Fibroblast of skin of right quadriceps (primary cell): ENCODE measurements around the gene HTR1D.

ENCODE experiments used
- DNase-seq: peaks from one replicate; pipeline ENCODE4 v3.0.0-alpha.2; 2013

The HTR1D gene

DNA sequence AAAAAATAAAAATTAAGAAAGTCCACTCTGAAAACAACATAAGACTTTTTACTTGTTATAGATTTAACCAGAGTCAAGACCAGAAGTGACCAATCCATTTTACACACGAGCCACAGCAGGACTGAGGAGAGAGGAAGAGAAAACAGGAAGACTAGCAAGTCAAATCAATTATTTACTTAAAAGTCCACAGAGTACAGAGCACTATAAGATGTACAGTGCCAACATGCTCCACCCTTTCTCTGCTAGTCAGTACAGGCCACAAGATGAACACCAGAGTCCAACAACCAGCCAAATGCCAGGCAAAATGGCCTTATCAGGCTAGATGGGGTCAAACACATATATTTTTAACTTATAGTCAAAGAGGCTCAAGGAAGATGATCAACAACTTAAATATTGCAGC is 68.2 kb downstream of the HTR1D start:
- DNase-seq: no peak

- DNase-seq: no peak
These were observed 69.2 kb downstream of the HTR1D start for GRCh38 chr1:23148084-23148483.
